A673 (cell line): ENCODE data around the gene ATF2.

Experiments
- EZH2 ChIP-seq: fragments of 200-600 bp; sonication (generic); IDR thresholded peaks from 2 replicates; pipeline ENCODE4 v1.6.1; 2017; ENCODE audit warnings: borderline replicate concordance, low read depth, mild to moderate bottlenecking, mixed read lengths, antibody characterized with exemption, low read length; ENCODE audit not compliant: poor library complexity, severe bottlenecking
- TF ChIP-seq, protein P1 (sequence below): fragments of 300-800, 200-600 bp; sonication (generic); conservative IDR thresholded peaks from 2 replicates; pipeline ENCODE4 v1.5.1; 2017; ENCODE audit warnings: low read depth, mild to moderate bottlenecking, antibody characterized with exemption, low read length, moderate library complexity, mixed read lengths

- TF ChIP-seq EZH2, result no peak
- TF ChIP-seq, protein P1, sequence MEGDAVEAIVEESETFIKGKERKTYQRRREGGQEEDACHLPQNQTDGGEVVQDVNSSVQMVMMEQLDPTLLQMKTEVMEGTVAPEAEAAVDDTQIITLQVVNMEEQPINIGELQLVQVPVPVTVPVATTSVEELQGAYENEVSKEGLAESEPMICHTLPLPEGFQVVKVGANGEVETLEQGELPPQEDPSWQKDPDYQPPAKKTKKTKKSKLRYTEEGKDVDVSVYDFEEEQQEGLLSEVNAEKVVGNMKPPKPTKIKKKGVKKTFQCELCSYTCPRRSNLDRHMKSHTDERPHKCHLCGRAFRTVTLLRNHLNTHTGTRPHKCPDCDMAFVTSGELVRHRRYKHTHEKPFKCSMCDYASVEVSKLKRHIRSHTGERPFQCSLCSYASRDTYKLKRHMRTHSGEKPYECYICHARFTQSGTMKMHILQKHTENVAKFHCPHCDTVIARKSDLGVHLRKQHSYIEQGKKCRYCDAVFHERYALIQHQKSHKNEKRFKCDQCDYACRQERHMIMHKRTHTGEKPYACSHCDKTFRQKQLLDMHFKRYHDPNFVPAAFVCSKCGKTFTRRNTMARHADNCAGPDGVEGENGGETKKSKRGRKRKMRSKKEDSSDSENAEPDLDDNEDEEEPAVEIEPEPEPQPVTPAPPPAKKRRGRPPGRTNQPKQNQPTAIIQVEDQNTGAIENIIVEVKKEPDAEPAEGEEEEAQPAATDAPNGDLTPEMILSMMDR, result no peak
Measured at GRCh38 chr2:175180701-175181103, 12.7 kb upstream of the ATF2 start.
